SK-N-SH (cell line): Measurements from ENCODE around the gene EPB41L3. TPM values are rescaled to one million over a fixed set of nuclear protein-coding genes. Genes with fewer than 3 reads are reported as not detected.

Experiments used
- CTCF ChIA-PET: fragments of 300-600, 350-600 bp; formaldehyde crosslinking; extraction: SDS; loops from one replicate; lab custom pipeline; 2021; lab: Yijun Ruan, JAX
- POLR2A ChIA-PET: fragments of 350-600 bp; sonication (Branson Sonifier 250); formaldehyde crosslinking; extraction: SDS; loops from one replicate; lab custom pipeline; 2020; ENCODE audit warnings: antibody characterized with exemption, inconsistent platforms; lab: Yijun Ruan, JAX
- DNase-seq: peaks from one replicate; pipeline ENCODE4 v3.0.0; 2012
- H2AFZ ChIP-seq: fragments of 200-600 bp; sonication (generic); 2 replicates; pipeline ENCODE4 v1.8.1; 2016; ENCODE audit warnings: antibody characterized with exemption, mild to moderate bottlenecking, low read depth
- H3F3A ChIP-seq: fragments of 200-600 bp; sonication (generic); replicated peaks from 2 replicates; pipeline ENCODE3; 2016; ENCODE audit warnings: antibody characterized with exemption, mild to moderate bottlenecking; ENCODE audit not compliant: insufficient read depth
- H3K27ac ChIP-seq, 2 experiments: fragments of 200-500 bp in 1 of 2; fragments of 200-600 bp in 1 of 2; sonication (Bioruptor generic) in 1 of 2; sonication (generic), shearing (Covaris generic) in 1 of 2; 2 replicates each; pipeline versions ENCODE4 v1.5.1 to v1.6.1; 2014 to 2016; ENCODE audit warnings: low read depth in 2 of 2, inconsistent platforms in 1 of 2, low read length in 1 of 2, mild to moderate bottlenecking in 1 of 2, mixed read lengths in 1 of 2
- H3K27me3 ChIP-seq: fragments of 200-600 bp; sonication (generic), shearing (Covaris generic); 2 replicates; pipeline ENCODE4 v1.6.1; 2016; ENCODE audit warnings: mixed run types; ENCODE audit not compliant: insufficient read depth
- H3K36me3 ChIP-seq, 2 experiments: fragments of 200-500 bp in 1 of 2; fragments of 200-600 bp in 1 of 2; sonication (Bioruptor generic) in 1 of 2; sonication (generic) in 1 of 2; replicated peaks in 1 of 2; 2 replicates each; pipeline versions ENCODE3 to v1.5.1; 2014 to 2016; ENCODE audit warnings: low read length in 1 of 2, mild to moderate bottlenecking in 1 of 2; ENCODE audit not compliant: insufficient read depth in 2 of 2, control insufficient read depth in 1 of 2
- H3K4me1 ChIP-seq, 2 experiments: fragments of 200-500 bp in 1 of 2; fragments of 200-600 bp in 1 of 2; sonication (Bioruptor generic) in 1 of 2; sonication (generic), shearing (Covaris generic) in 1 of 2; 2 replicates each; pipeline versions ENCODE4 v1.5.1 to v1.6.1; 2014 to 2016; ENCODE audit warnings: low read depth in 1 of 2, low read length in 1 of 2, mixed run types in 1 of 2; ENCODE audit not compliant: insufficient read depth in 2 of 2, control insufficient read depth in 1 of 2
- H3K4me2 ChIP-seq: fragments of 200-600 bp; sonication (generic), shearing (Covaris generic); 2 replicates; pipeline ENCODE4 v1.6.1; 2017; ENCODE audit warnings: mixed run types
- H3K4me3 ChIP-seq, 2 experiments: fragments of 200-500 bp in 1 of 2; fragments of 200-600 bp in 1 of 2; sonication (Bioruptor generic) in 1 of 2; sonication (generic), shearing (Covaris generic) in 1 of 2; 2 replicates each; pipeline versions ENCODE4 v1.5.1 to v1.8.1; 2014 to 2016; ENCODE audit warnings: low read depth in 2 of 2, inconsistent platforms in 1 of 2, low read length in 1 of 2, mild to moderate bottlenecking in 1 of 2, mixed read lengths in 1 of 2, moderate library complexity in 1 of 2
- H3K79me2 ChIP-seq: fragments of 200-600 bp; sonication (generic); 2 replicates; pipeline ENCODE4 v1.8.1; 2017; ENCODE audit warnings: mild to moderate bottlenecking; ENCODE audit not compliant: insufficient read depth
- H3K9ac ChIP-seq: fragments of 200-600 bp; sonication (generic); 2 replicates; pipeline ENCODE4 v1.6.1; 2017; ENCODE audit warnings: mixed run types
- H3K9me2 ChIP-seq: fragments of 200-600 bp; sonication (generic); 2 replicates; pipeline ENCODE4 v1.6.1; 2017; ENCODE audit warnings: mixed run types
- H3K9me3 ChIP-seq: fragments of 200-600 bp; sonication (generic); 2 replicates; pipeline ENCODE4 v1.6.1; 2017; ENCODE audit warnings: mixed run types, mild to moderate bottlenecking, moderate library complexity
- H4K20me1 ChIP-seq: fragments of 200-600 bp; sonication (generic); 2 replicates; pipeline ENCODE4 v1.6.1; 2017; ENCODE audit warnings: mild to moderate bottlenecking, mixed run types; ENCODE audit not compliant: insufficient read depth
- ELF1 ChIP-seq: IDR thresholded peaks from 2 replicates; pipeline ENCODE4 v1.4.0; 2012
- EP300 ChIP-seq, 2 experiments: IDR thresholded peaks; 2 replicates each; pipeline versions ENCODE4 v1.4.0 to v1.6.1; 2012; ENCODE audit warnings: borderline replicate concordance in 1 of 2, low read depth in 1 of 2, low read length in 1 of 2
- FOSL2 ChIP-seq: IDR thresholded peaks from 2 replicates; pipeline ENCODE4 v1.4.0; 2012; ENCODE audit warnings: low read depth, mild to moderate bottlenecking, moderate library complexity, borderline replicate concordance
- FOXM1 ChIP-seq: IDR thresholded peaks from 2 replicates; pipeline ENCODE4 v1.4.0; 2012; ENCODE audit warnings: low read depth, mild to moderate bottlenecking
- JUND ChIP-seq: IDR thresholded peaks from 2 replicates; pipeline ENCODE4 v1.4.0; 2012
- MAX ChIP-seq: IDR thresholded peaks from 2 replicates; pipeline ENCODE4 v1.4.0; 2012; ENCODE audit warnings: low read depth
- NRF1 ChIP-seq: IDR thresholded peaks from 2 replicates; pipeline ENCODE4 v1.6.1; 2012; ENCODE audit warnings: low read depth, mild to moderate bottlenecking, low read length
- PBX3 ChIP-seq: IDR thresholded peaks from 2 replicates; pipeline ENCODE4; 2012
- POLR2AphosphoS5 ChIP-seq: IDR thresholded peaks from 2 replicates; pipeline ENCODE4 v1.6.1; 2012; ENCODE audit warnings: low read depth, low read length
- RCOR1 ChIP-seq: fragments of 150-350 bp; IDR thresholded peaks from 2 replicates; pipeline ENCODE4 v1.6.1; 2017; ENCODE audit warnings: antibody characterized with exemption, low read length
- REST ChIP-seq: IDR thresholded peaks from 2 replicates; pipeline ENCODE4 v1.6.1; 2012; ENCODE audit warnings: mild to moderate bottlenecking, low read depth, low read length, moderate library complexity
- SIN3A ChIP-seq: IDR thresholded peaks from 2 replicates; pipeline ENCODE4 v1.6.1; 2012; ENCODE audit warnings: low read depth, mild to moderate bottlenecking, low read length, moderate library complexity, borderline replicate concordance
- SMC3 ChIP-seq: IDR thresholded peaks from 2 replicates; pipeline ENCODE4 v1.6.1; 2012; ENCODE audit warnings: low read depth, low read length, improper control_type of control experiment
- TAF1 ChIP-seq: IDR thresholded peaks from 2 replicates; pipeline ENCODE4 v1.6.1; 2012; ENCODE audit warnings: low read depth, mild to moderate bottlenecking, low read length, moderate library complexity, borderline replicate concordance
- TCF12 ChIP-seq: IDR thresholded peaks from 2 replicates; pipeline ENCODE4 v1.4.0; 2012
- TEAD4 ChIP-seq: IDR thresholded peaks from 2 replicates; pipeline ENCODE4 v1.4.0; 2012; ENCODE audit warnings: mild to moderate bottlenecking, borderline replicate concordance; ENCODE audit not compliant: insufficient read depth
- USF1 ChIP-seq: IDR thresholded peaks from 2 replicates; pipeline ENCODE4 v1.4.0; 2012; ENCODE audit warnings: low read depth, borderline replicate concordance
- USF2 ChIP-seq: fragments of 150-350 bp; IDR thresholded peaks from 2 replicates; pipeline ENCODE4 v1.6.1; 2017; ENCODE audit warnings: antibody characterized with exemption, low read length, low read depth, borderline replicate concordance
- YY1 ChIP-seq: IDR thresholded peaks from 2 replicates; pipeline ENCODE4 v1.4.0; 2012; ENCODE audit warnings: low read depth, mild to moderate bottlenecking
- WGBS: methylation state at CpG from one replicate; pipeline ENCODE4 v1.1.6; 2017; ENCODE audit warnings: low lambda C conversion rate; 5-methylcytosine and 5-hydroxymethylcytosine counted together
- polyA plus RNA-seq, 3 experiments: library from polyadenylated mRNA; depleted of rRNA; stranded (reverse); fragments of >200 nt; gene quantifications; 2 replicates each; pipeline ENCODE4 v1.2.3, GENCODE V29; 2012

EPB41L3 gene
- polyA plus RNA-seq, 1 of the 3 experiments (the other 2 are of a cell fraction): 0.15 TPM

GRCh38 chr18:5530629-5531178 is 13.1 kb downstream of the EPB41L3 start (continued):
- TF ChIP-seq TEAD4: no peak
- no peak for TF ChIP-seq POLR2AphosphoS5
- TF ChIP-seq EP300 (IDR thresholded peaks at IDR 0.05; ENCODE audit: borderline replicate concordance in 1 of 2, low read depth in 1 of 2, low read length in 1 of 2): no peak
- TF ChIP-seq REST: no peak
- TF ChIP-seq PBX3: no peak

GRCh38 chr18:5529471-5529870 is 14.3 kb downstream of the EPB41L3 start:
- no peak overlapping the region for H2AFZ ChIP-seq
- no peak overlapping the region for H3K4me3 ChIP-seq
- CTCF ChIA-PET: interaction anchor here (1.4 kb wide), 1 partner anchor 12 kb away, joined by 4 read pairs; no protein-coding TSS in a partner anchor
- H3K9me3 ChIP-seq: no peaks in the 10 kb centered on the region
- no peaks in the 10 kb centered on the region for H3K9me2 ChIP-seq
- H3K4me1 ChIP-seq: no peaks in the 10 kb centered on the region; a peak in 1 of 4 replicates
- H4K20me1 ChIP-seq: no peaks in the 10 kb centered on the region
- no peaks in the 10 kb centered on the region for H3F3A ChIP-seq
- no peak for TF ChIP-seq USF1
- TF ChIP-seq RCOR1: no peak
- TF ChIP-seq POLR2AphosphoS5: no peak
- TF ChIP-seq JUND: no peak
- TF ChIP-seq TAF1: no peak
- no peak for TF ChIP-seq ELF1
- TF ChIP-seq USF2: no peak
- TF ChIP-seq REST: no peak
- no peak for TF ChIP-seq MAX
- no peak for TF ChIP-seq TCF12
- no peak for TF ChIP-seq SIN3A
- no peak for TF ChIP-seq YY1
- TF ChIP-seq PBX3: no peak
- no peak for TF ChIP-seq NRF1
- no peak for TF ChIP-seq SMC3
- TF ChIP-seq FOXM1: no peak
- no peak for TF ChIP-seq EP300 (IDR thresholded peaks at IDR 0.05; ENCODE audit: borderline replicate concordance in 1 of 2, low read depth in 1 of 2, low read length in 1 of 2)
- TF ChIP-seq FOSL2: no peak
- no peaks in the 10 kb centered on the region for H3K79me2 ChIP-seq
- POLR2A ChIA-PET: no interaction called here
- no peaks in the 10 kb centered on the region for H3K36me3 ChIP-seq
- H3K27me3 ChIP-seq: no peaks in the 10 kb centered on the region
- no peak overlapping the region for H3K27ac ChIP-seq
- no peak for DNase-seq
- no peak overlapping the region for H3K4me2 ChIP-seq
- no peak overlapping the region for H3K9ac ChIP-seq
- WGBS: 34% methylated on average over 3 of the region's 3 CpGs
